HG02642 (cell line): ENCODE measurements around the gene CFAP61.

ENCODE experiments used
- ATAC-seq: cut with Tn5 transposase; IDR thresholded peaks from one replicate; pipeline ENCODE4 v1.9.1; 2021; ENCODE audit warnings: mild to moderate bottlenecking; ENCODE audit not compliant: unreplicated experiment, poor library complexity

The CFAP61 gene

GRCh38 chr20:20148779-20149178 lies 96.4 kb downstream of the CFAP61 start:
- no peak for ATAC-seq

- no peak for ATAC-seq
These were observed 97.9 kb downstream of the CFAP61 start for GRCh38 chr20:20150241-20150640.

- no peak for ATAC-seq
These were observed 108.2 kb downstream of the CFAP61 start for GRCh38 chr20:20160520-20160919.

- no peak for ATAC-seq
These were observed 109.3 kb downstream of the CFAP61 start for GRCh38 chr20:20161611-20162010.

- no peak for ATAC-seq
These were observed 115.4 kb downstream of the CFAP61 start for GRCh38 chr20:20167698-20168097.

GRCh38 chr20:20173254-20173653 lies 120.9 kb downstream of the CFAP61 start:
- ATAC-seq: no peak

GRCh38 chr20:20174089-20174835 lies 121.9 kb downstream of the CFAP61 start:
- no peak for ATAC-seq

- no peak for ATAC-seq
These were observed 129.0 kb downstream of the CFAP61 start for GRCh38 chr20:20181322-20181721.

- no peak for ATAC-seq
These were observed 131.8 kb downstream of the CFAP61 start for GRCh38 chr20:20184149-20184548.

- ATAC-seq: no peak
These were observed 132.4 kb downstream of the CFAP61 start for GRCh38 chr20:20184706-20185105.

GRCh38 chr20:20188647-20189046 lies 136.3 kb downstream of the CFAP61 start:
- peak; percentile 77 for ATAC-seq

- ATAC-seq: no peak
These were observed 140.0 kb downstream of the CFAP61 start for GRCh38 chr20:20192366-20192765.

GRCh38 chr20:20195021-20195705 lies 142.8 kb downstream of the CFAP61 start:
- no peak for ATAC-seq

- ATAC-seq: no peak
These were observed 144.3 kb downstream of the CFAP61 start for GRCh38 chr20:20196610-20197009.

- ATAC-seq: no peak
These were observed 145.7 kb downstream of the CFAP61 start for GRCh38 chr20:20198011-20198410.

- no peak for ATAC-seq
These were observed 147.2 kb downstream of the CFAP61 start for GRCh38 chr20:20199361-20200160.

- no peak for ATAC-seq
These were observed 148.8 kb downstream of the CFAP61 start for GRCh38 chr20:20201124-20201523.

- no peak for ATAC-seq
These were observed 149.3 kb downstream of the CFAP61 start for GRCh38 chr20:20201639-20202038.

- no peak for ATAC-seq
These were observed 150.4 kb downstream of the CFAP61 start for GRCh38 chr20:20202768-20203167.

GRCh38 chr20:20203784-20204183 lies 151.5 kb downstream of the CFAP61 start:
- no peak for ATAC-seq

GRCh38 chr20:20204256-20204655 lies 151.9 kb downstream of the CFAP61 start:
- no peak for ATAC-seq
